ENCODE data around the gene AP1B1.

The AP1B1 gene

DNA sequence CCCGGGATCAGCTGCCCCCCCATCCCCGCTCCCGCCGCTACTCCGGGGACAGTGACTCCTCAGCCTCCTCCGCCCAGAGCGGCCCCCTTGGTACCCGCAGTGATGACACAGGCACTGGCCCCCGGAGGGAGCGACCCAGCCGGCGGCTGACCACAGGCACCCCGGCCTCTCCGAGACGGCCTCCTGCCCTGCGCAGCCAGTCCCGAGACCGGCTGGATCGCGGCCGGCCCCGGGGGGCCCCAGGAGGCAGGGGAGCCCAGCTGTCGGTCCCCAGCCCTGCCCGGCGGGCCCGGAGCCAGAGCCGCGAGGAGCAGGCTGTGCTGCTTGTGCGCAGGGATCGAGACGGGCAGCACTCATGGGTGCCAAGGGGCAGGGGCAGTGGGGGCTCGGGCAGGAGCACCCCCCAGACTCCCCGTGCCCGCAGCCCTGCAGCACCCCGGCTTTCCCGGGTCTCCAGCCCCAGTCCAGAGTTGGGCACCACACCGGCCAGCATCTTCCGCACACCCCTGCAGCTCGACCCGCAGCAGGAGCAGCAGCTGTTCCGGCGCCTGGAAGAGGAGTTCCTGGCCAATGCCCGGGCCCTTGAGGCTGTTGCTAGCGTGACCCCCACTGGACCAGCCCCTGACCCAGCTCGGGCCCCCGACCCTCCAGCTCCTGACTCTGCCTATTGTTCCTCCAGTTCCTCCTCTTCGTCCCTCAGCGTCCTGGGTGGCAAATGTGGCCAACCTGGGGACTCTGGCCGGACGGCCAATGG is 76.7 kb downstream of the AP1B1 start:
- H2BK12ac ChIP-seq (ENCODE audit: low read length): no peak overlapping the region
- H3K14ac ChIP-seq (ENCODE audit: low read length): no peak overlapping the region
- H3K9me3 ChIP-seq (ENCODE audit: insufficient read depth, low read depth, low read length): peaks cover 3% of the 10 kb centered on the region
- H3K18ac ChIP-seq (ENCODE audit: low read length): no peak overlapping the region
- H3K27ac ChIP-seq (ENCODE audit: low read depth, low read length): no peak overlapping the region
- no peak overlapping the region for H3K9ac ChIP-seq (ENCODE audit: low read length)
- no peak overlapping the region for H2BK5ac ChIP-seq (ENCODE audit: low read depth, low read length, poor library complexity)
- H4K12ac ChIP-seq (ENCODE audit: low read depth, low read length): no peak overlapping the region
- H3K79me1 ChIP-seq (ENCODE audit: low read length): peaks cover 9% of the 10 kb centered on the region
- H3K27me3 ChIP-seq (ENCODE audit: insufficient read depth, low read length): peaks cover 31% of the 10 kb centered on the region
- H4K8ac ChIP-seq (ENCODE audit: low read depth, low read length): no peak overlapping the region
- no peak overlapping the region for H3K4me3 ChIP-seq (ENCODE audit: low read depth, low read length)
- H3K4me2 ChIP-seq (ENCODE audit: low read length): no peak overlapping the region
- no peak overlapping the region for H2AK5ac ChIP-seq (ENCODE audit: low read length)
- no peak overlapping the region for H3K23ac ChIP-seq (ENCODE audit: low read length)
- H2AFZ ChIP-seq (ENCODE audit: insufficient read depth, low read length, poor library complexity): no peak overlapping the region
- H3K79me2 ChIP-seq (ENCODE audit: control insufficient read depth, insufficient read depth, low read length, poor library complexity): peaks cover 5% of the 10 kb centered on the region
- peaks cover 7 to 9% of the 10 kb centered on the region in 2 experiments for H3K36me3 ChIP-seq (ENCODE audit: control insufficient read depth in 1 of 2, insufficient read depth in 2 of 2, low read length in 2 of 2)
- H3K4me1 ChIP-seq (ENCODE audit: control insufficient read depth in 1 of 2, insufficient read depth in 2 of 2, low read length in 2 of 2): peaks cover 28 to 38% of the 10 kb centered on the region in 2 experiments
- H4K91ac ChIP-seq (ENCODE audit: low read depth, low read length): no peak overlapping the region
- no peak overlapping the region for H3K4ac ChIP-seq (ENCODE audit: low read depth, low read length)
- no CpG with 5 or more reads among the region's 50 CpGs for WGBS (ENCODE audit: extremely low coverage, insufficient coverage, insufficient read length)
- no peak overlapping the region for H2BK120ac ChIP-seq (ENCODE audit: insufficient read depth, low read length, poor library complexity)
- DNase-seq: no peak

DNA sequence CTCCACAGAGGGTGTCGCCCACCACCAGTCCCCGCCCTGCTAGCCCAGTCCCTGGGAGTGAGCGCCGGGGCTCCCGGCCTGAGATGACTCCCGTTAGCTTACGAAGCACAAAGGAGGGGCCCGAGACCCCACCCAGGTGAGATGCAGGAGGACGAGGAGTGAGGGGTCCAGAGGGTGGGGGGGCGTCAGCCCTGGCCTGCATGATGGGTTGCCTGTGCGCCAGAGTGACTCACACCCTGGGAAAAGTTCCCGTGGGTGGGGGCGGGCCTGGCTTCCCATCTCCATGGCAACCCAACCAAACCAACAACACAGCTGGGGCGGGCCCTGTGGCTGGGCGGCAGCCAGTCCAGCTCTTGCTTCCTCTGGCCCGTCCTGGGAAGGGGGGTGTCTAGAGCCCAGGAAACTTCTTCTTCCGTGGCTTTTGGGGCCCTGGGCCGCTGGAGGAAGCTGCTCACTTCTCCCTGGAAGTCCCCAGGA is 77.5 kb downstream of the AP1B1 start:
- Histone ChIP-seq H4K8ac (ENCODE audit: low read depth, low read length) (no peak overlapping the region), H3K27ac (ENCODE audit: low read depth, low read length) (no peak overlapping the region), H2BK5ac (ENCODE audit: low read depth, low read length, poor library complexity) (no peak overlapping the region), H3K18ac (ENCODE audit: low read length) (no peak overlapping the region), H3K4me2 (ENCODE audit: low read length) (peak overlapping the region; percentile 28), H3K4ac (ENCODE audit: low read depth, low read length) (no peak overlapping the region), H3K23ac (ENCODE audit: low read length) (no peak overlapping the region), H3K4me3 (ENCODE audit: low read depth, low read length) (no peak overlapping the region), H3K9me3 (ENCODE audit: insufficient read depth, low read depth, low read length) (peaks cover 3% of the 10 kb centered on the region), H2AFZ (ENCODE audit: insufficient read depth, low read length, poor library complexity) (no peak overlapping the region), H3K9ac (ENCODE audit: low read length) (no peak overlapping the region), H3K36me3 (ENCODE audit: control insufficient read depth in 1 of 2, insufficient read depth in 2 of 2, low read length in 2 of 2) (peaks cover 7 to 9% of the 10 kb centered on the region in 2 experiments), H2AK5ac (ENCODE audit: low read length) (peak overlapping the region; percentile 13), H2BK12ac (ENCODE audit: low read length) (no peak overlapping the region), H3K4me1 (ENCODE audit: control insufficient read depth in 1 of 2, insufficient read depth in 2 of 2, low read length in 2 of 2) (peaks cover 29 to 39% of the 10 kb centered on the region in 2 experiments), H4K12ac (ENCODE audit: low read depth, low read length) (no peak overlapping the region), H3K79me1 (ENCODE audit: low read length) (peaks cover 14% of the 10 kb centered on the region), H3K79me2 (ENCODE audit: control insufficient read depth, insufficient read depth, low read length, poor library complexity) (peaks cover 5% of the 10 kb centered on the region), H4K91ac (ENCODE audit: low read depth, low read length) (no peak overlapping the region), H2BK120ac (ENCODE audit: insufficient read depth, low read length, poor library complexity) (no peak overlapping the region), H3K14ac (ENCODE audit: low read length) (no peak overlapping the region), H3K27me3 (ENCODE audit: insufficient read depth, low read length) (peaks cover 27% of the 10 kb centered on the region)
- WGBS (ENCODE audit: extremely low coverage, insufficient coverage, insufficient read length): no CpG with 5 or more reads among the region's 18 CpGs
- DNase-seq: peak; percentile 96

DNA sequence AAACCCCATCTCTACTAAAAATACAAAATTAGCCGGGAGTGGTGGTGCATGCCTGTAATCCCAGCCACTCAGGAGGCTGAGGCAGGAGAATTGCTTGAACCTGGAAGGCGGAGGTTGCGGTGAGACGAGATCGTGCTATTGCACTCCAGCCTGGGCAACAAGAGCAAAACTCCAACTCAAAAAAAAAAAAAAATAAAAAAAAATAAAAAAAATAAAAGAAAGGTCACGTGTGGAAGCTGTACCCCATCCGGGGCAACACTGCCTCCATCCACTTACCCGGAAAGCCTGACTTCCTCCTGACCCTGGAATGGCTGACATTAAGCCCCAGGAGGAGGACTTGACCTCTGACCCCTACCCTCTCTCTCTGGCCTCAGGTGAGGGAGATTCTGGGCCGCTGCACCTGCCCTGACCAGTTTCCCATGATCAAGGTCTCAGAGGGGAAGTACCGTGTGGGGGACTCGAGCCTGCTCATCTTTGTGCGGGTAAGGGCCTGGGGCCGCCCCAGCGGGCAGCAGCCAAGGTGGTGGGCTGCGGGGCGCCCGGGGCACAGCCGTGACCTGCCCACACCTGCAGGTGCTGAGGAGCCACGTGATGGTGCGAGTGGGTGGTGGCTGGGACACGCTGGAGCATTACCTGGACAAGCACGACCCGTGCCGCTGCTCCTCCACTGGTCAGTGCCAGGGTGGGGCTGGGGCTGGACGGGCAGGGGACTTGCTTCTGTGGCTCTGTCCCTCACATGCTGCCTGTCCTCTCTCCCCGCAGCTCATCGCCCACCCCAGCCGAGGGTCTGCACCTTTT is 78.1 kb downstream of the AP1B1 start:
- no peak overlapping the region for H4K8ac ChIP-seq (ENCODE audit: low read depth, low read length)
- H3K4me2 ChIP-seq (ENCODE audit: low read length): no peak overlapping the region
- H4K91ac ChIP-seq (ENCODE audit: low read depth, low read length): no peak overlapping the region
- no peak overlapping the region for H2BK12ac ChIP-seq (ENCODE audit: low read length)
- H2AFZ ChIP-seq (ENCODE audit: insufficient read depth, low read length, poor library complexity): no peak overlapping the region
- peaks cover 14% of the 10 kb centered on the region for H3K79me1 ChIP-seq (ENCODE audit: low read length)
- H2BK5ac ChIP-seq (ENCODE audit: low read depth, low read length, poor library complexity): no peak overlapping the region
- peaks cover 30 to 41% of the 10 kb centered on the region in 2 experiments for H3K4me1 ChIP-seq (ENCODE audit: control insufficient read depth in 1 of 2, insufficient read depth in 2 of 2, low read length in 2 of 2)
- no peak overlapping the region for H3K23ac ChIP-seq (ENCODE audit: low read length)
- peak; percentile 96 for DNase-seq
- peak overlapping the region; percentile 13 for H2AK5ac ChIP-seq (ENCODE audit: low read length)
- H3K27ac ChIP-seq (ENCODE audit: low read depth, low read length): no peak overlapping the region
- H3K27me3 ChIP-seq (ENCODE audit: insufficient read depth, low read length): peaks cover 22% of the 10 kb centered on the region
- peaks cover 7 to 9% of the 10 kb centered on the region in 2 experiments for H3K36me3 ChIP-seq (ENCODE audit: control insufficient read depth in 1 of 2, insufficient read depth in 2 of 2, low read length in 2 of 2)
- no peak overlapping the region for H3K4me3 ChIP-seq (ENCODE audit: low read depth, low read length)
- no CpG with 5 or more reads among the region's 28 CpGs for WGBS (ENCODE audit: extremely low coverage, insufficient coverage, insufficient read length)
- H2BK120ac ChIP-seq (ENCODE audit: insufficient read depth, low read length, poor library complexity): no peak overlapping the region
- no peak overlapping the region for H3K9ac ChIP-seq (ENCODE audit: low read length)
- peaks cover 3% of the 10 kb centered on the region for H3K9me3 ChIP-seq (ENCODE audit: insufficient read depth, low read depth, low read length)
- H3K79me2 ChIP-seq (ENCODE audit: control insufficient read depth, insufficient read depth, low read length, poor library complexity): peaks cover 5% of the 10 kb centered on the region
- no peak overlapping the region for H3K4ac ChIP-seq (ENCODE audit: low read depth, low read length)
- H3K14ac ChIP-seq (ENCODE audit: low read length): no peak overlapping the region
- H4K12ac ChIP-seq (ENCODE audit: low read depth, low read length): no peak overlapping the region
- H3K18ac ChIP-seq (ENCODE audit: low read length): no peak overlapping the region

DNA sequence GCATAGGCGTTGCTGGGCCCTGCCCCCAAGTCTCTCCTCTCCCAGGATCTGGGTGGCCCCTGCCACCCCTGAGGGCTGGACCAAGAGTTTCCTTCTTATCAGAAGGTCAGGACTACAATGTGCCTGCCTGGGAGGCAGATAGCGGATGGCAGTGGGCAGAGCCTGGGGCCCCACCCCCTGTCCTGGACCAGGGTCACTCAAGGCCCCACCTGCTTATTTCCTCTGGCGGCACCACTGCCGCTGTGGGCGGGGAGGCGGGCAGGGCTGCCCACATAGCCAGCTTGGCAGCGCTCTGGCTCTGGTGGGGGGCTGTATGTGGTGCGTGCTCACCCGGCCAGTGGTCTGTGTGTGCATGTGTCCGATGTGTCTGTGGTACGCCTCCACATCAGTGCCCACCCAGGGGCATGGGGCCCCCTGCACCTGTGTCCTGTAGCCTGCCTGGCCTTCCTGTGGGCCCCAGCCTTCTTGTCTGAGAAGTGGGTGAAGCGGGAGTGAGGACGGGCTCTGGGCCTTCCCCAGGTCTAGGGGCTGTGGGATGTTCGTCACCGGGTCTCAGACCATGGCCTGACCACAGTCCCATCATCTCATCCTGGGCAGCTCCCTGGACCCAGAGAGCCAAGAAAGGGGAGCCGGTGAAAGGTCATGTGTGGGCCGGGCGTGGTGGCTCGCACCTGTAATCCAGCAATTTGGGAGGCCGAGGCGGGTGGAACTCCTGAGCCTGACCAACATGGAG is 78.9 kb downstream of the AP1B1 start:
- Histone ChIP-seq H3K4me3 (ENCODE audit: low read depth, low read length) (no peak overlapping the region), H3K14ac (ENCODE audit: low read length) (no peak overlapping the region), H4K8ac (ENCODE audit: low read depth, low read length) (no peak overlapping the region), H3K23ac (ENCODE audit: low read length) (no peak overlapping the region), H2BK5ac (ENCODE audit: low read depth, low read length, poor library complexity) (no peak overlapping the region), H2AFZ (ENCODE audit: insufficient read depth, low read length, poor library complexity) (no peak overlapping the region), H3K36me3 (ENCODE audit: control insufficient read depth in 1 of 2, insufficient read depth in 2 of 2, low read length in 2 of 2) (peaks cover 7 to 9% of the 10 kb centered on the region in 2 experiments), H3K9ac (ENCODE audit: low read length) (no peak overlapping the region), H4K12ac (ENCODE audit: low read depth, low read length) (no peak overlapping the region), H3K4me1 (ENCODE audit: control insufficient read depth in 1 of 2, insufficient read depth in 2 of 2, low read length in 2 of 2) (peaks cover 26 to 33% of the 10 kb centered on the region in 2 experiments), H2BK12ac (ENCODE audit: low read length) (no peak overlapping the region), H2BK120ac (ENCODE audit: insufficient read depth, low read length, poor library complexity) (no peak overlapping the region), H3K79me2 (ENCODE audit: control insufficient read depth, insufficient read depth, low read length, poor library complexity) (peaks cover 5% of the 10 kb centered on the region), H3K27me3 (ENCODE audit: insufficient read depth, low read length) (peaks cover 14% of the 10 kb centered on the region), H3K79me1 (ENCODE audit: low read length) (peaks cover 14% of the 10 kb centered on the region), H4K91ac (ENCODE audit: low read depth, low read length) (no peak overlapping the region), H3K4ac (ENCODE audit: low read depth, low read length) (no peak overlapping the region), H3K27ac (ENCODE audit: low read depth, low read length) (no peak overlapping the region), H3K18ac (ENCODE audit: low read length) (no peak overlapping the region), H3K9me3 (ENCODE audit: insufficient read depth, low read depth, low read length) (peaks cover 3% of the 10 kb centered on the region), H3K4me2 (ENCODE audit: low read length) (no peak overlapping the region), H2AK5ac (ENCODE audit: low read length) (no peak overlapping the region)
- no CpG with 5 or more reads among the region's 21 CpGs for WGBS (ENCODE audit: extremely low coverage, insufficient coverage, insufficient read length)
- no peak for DNase-seq
